AG09319 (cell line): Measurements from ENCODE around the gene NPAS1.

ENCODE experiments used
- DNase-seq: peaks from one replicate; pipeline ENCODE4 v3.0.0-alpha.2; 2010; ENCODE audit warnings: low read depth; ENCODE audit errors: extremely low read depth
- TF ChIP-seq, protein P1 (sequence below): IDR thresholded peaks from 2 replicates; pipeline ENCODE4 v1.5.1; 2011; ENCODE audit warnings: low read depth, mild to moderate bottlenecking, inconsistent platforms, low read length, moderate library complexity

NPAS1 gene

DNA sequence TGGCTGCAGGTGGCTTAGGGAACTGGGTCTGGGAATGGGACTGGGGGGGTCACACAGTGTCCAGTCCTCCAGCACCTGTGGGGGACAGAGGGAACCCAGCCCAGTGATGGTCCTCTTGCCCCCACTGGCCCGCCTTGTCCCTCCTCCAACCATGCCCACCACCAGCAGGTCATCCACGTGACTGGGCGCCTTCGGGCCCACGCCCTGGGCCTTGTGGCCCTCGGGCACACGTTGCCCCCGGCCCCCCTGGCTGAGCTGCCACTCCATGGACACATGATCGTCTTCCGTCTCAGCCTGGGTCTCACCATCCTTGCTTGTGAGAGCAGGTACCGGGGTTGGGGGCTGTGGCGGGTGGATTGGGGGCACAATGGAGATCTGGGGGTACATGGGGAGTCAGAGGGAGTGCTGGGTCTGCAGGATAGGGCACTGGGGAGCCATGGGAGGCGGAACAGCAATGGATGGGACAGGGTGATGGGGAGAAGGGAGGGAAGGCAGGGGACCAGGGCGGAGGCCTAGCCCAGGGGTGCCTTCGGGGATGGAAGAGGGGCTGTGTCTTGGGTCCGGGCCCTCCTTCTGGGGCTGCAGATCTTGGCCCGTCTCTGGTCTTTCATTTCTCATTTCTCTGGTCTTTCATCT is 19.7 kb downstream of the NPAS1 start:
- TF ChIP-seq, protein P1, sequence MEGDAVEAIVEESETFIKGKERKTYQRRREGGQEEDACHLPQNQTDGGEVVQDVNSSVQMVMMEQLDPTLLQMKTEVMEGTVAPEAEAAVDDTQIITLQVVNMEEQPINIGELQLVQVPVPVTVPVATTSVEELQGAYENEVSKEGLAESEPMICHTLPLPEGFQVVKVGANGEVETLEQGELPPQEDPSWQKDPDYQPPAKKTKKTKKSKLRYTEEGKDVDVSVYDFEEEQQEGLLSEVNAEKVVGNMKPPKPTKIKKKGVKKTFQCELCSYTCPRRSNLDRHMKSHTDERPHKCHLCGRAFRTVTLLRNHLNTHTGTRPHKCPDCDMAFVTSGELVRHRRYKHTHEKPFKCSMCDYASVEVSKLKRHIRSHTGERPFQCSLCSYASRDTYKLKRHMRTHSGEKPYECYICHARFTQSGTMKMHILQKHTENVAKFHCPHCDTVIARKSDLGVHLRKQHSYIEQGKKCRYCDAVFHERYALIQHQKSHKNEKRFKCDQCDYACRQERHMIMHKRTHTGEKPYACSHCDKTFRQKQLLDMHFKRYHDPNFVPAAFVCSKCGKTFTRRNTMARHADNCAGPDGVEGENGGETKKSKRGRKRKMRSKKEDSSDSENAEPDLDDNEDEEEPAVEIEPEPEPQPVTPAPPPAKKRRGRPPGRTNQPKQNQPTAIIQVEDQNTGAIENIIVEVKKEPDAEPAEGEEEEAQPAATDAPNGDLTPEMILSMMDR = no peak
- DNase-seq = no peak

DNA sequence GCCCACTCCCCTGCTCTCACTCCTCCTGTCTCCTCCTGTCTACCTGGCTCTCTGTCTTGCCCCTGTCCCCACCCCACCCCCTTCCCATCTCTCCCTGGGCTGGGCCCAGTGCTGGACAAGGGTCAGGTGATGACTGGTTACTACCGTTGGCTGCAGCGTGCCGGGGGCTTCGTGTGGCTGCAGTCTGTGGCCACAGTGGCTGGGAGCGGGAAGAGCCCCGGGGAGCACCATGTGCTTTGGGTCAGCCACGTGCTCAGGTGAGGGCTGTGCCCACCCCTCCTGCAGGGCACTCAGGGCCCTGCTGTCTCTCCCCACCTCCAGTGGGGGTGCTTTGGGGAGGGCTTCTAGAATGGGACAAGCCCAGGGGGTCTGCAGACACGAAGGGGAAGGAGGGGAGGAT is 21.2 kb downstream of the NPAS1 start:
- DNase-seq = no peak
- TF ChIP-seq, protein P1 = no peak

DNA sequence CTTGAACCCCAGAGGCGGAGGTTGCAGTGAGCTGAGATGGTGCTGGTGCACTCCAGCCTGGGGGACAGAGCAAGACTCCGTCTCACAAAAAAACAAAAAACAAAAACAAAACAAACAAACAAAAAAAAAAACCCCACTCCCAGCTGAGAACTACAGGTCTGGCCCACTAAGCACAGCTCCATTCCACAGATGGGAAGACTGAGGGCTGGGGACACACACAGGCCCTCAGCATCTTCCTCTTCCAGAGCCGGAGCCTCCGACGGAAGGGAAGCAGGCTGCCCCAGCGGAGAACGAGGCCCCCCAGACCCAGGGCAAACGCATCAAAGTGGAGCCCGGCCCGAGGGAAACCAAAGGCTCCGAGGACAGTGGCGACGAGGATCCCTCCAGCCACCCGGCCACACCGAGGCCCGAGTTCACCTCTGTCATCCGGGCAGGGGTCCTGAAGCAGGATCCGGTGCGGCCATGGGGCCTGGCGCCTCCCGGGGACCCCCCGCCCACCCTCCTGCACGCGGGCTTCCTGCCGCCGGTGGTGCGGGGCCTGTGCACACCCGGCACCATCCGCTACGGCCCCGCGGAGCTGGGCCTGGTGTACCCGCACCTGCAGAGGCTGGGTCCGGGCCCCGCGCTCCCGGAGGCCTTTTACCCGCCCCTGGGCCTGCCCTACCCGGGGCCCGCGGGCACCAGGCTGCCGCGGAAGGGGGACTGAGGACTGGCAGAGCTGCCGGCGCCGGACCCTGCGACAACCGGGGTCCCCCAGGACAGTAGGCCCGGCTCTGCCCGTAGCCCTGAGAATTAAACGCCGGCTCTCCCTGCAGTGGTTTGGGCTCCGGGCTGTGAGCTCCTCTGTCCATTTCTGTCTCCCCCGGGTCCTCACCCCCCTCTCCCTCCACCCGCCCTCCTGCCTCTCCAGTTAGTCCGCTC is 25.6 kb downstream of the NPAS1 start:
- TF ChIP-seq, protein P1 = no peak
- no peak for DNase-seq

DNA sequence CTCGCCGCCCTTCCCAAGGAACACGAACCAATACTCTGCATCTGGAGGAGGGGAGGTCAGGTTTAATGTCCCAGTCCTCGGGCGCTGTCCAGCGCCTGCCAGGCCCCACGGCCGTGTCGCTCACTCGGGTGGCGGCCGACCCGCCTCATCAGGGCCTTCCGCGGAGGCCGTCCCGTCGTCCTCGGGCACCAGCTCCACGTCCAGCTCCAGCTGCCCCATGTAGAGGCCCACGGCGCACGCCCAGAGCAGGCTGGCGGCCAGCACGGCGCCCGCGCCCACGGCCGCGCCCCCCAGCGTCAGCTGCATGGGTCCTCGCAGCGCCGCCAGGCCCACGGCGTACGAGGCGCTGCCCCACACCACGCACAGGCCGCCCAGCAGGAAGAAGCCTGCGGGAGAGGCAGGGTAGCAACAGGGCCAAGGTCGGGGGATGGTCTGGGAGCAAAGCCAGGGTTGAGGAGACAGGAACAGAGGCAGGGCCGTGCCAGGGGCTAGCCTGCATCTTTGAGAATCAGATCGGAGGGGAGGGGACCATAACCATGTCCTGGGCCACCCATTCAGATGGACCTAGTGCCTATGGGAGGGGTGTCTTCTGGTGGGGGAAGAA is 26.3 kb downstream of the NPAS1 start:
- DNase-seq = no peak
- TF ChIP-seq, protein P1 = no peak

DNA sequence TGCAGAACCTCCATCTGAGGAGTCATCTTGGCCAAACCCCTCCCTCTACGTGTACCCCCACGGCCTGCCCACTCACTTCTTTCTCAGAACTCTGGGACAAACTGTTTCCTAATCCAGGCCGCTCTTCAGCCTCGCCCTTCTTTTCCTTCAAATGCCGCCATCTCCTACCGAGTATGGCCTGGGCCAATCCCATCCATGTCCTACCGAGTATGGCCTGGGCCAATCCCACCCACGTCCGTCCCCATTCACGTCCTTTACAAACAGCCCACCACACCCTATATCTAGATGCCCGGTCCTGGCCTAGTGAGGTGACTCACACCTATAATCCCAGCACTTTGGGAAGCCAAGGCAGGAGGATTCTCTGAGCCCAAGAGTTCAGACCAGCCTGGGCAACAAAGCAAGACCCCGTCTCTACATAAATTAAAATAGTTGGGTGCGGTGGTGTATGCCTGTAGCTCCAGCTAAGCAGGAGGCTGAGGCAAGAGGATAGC is 27.7 kb downstream of the NPAS1 start:
- TF ChIP-seq, protein P1 = no peak
- DNase-seq = no peak

DNA sequence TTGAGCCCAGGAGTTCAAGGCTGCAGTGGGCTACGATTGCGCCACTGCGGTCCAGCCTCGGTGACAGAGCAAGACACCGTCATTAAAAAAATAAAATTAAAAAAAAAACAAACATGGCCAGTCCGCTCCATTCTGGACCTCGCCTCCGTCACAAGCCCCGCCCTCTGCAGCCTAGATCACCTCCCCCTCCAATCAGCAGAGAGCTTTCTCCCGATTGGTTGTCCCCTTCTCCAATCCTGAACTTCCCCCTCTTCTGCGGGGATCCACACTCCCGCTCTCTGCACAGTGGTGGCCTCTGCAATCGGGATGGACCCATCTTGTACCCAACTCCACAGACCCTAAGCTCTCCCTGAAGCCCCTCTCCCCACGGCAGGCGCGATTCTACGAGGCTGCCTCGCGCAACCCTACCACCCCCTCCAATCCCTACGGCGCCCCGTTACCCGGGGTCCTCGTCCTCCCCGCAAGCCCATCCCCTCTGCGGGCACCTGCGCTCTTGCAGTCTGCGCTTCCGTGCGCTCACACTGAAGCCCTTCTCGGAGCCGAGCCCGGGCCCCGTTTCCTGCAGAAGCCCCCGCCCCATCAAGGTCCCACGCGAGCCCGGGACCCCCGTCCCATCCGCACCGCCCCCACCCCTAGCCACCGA is 28.2 kb downstream of the NPAS1 start:
- TF ChIP-seq, protein P1 = no peak
- peak; percentile 76 for DNase-seq
